Right forelimb (tissue), 1 donor: Measurements from ENCODE around the gene CMA1.

Experiments used
- DNase-seq: peaks from one replicate; pipeline ENCODE4 v3.0.0-alpha.2; 2018

The CMA1 gene

DNA sequence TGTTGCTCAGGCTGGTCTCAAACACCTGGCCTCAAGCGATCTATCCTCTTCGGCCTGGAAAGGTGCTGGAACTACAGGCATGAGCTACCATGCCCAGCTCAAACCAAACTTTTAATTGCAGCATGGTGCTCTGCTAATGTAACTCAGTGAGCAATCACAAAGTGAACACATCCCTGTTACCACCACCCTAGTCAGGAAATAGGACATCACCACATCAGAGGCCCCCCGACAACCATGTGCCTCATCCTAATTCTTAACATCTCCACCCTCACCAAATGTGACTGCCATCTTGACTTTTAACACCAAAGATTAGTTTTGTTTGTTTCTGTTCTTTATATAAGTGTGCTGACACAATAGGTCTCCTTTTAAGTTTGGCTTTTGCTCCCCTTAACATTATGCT lies 42.7 kb downstream of the CMA1 start:
- DNase-seq, result no peak

DNA sequence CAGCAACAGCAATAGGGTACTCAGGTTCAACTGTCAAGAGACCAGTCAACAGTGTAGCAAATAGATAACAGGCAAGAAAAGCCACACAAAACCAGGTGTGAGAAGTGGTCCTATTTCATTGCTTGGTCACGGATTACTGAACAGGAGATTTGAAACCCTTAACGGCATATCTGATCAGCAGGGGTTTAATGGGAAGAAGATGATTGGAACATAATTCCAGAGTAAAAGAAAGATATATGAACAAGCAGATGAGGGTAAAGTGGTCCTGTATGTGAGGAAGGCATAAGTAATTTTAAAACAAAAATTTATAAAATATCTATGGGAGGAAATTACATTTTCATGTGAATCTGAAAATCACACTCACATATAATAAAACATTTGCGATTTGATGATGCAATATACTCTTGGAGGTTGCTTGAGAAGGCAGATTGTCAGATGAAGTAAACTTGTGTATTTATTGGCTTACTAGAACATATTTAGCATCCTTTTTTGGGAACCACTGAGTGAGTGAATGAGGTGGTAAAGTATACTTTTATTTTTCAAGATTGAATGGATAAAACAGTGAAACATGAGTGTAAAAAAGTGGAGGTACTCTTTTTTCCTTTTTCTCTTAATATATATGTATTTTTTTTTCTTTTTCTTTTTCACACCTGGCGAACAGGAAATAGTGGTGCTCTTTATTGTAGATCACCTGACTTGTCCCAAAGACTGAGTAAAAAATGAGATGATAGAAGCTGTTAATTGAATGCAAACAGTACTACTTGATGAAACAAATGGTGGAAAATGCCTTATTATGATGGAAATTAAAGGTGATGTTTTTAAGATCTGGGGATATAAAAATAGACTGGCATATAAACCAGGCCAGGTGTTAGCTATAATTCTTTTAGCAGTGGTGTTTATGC lies 43.9 kb downstream of the CMA1 start:
- DNase-seq, result no peak

- DNase-seq, result no peak
Observed at GRCh38 chr14:24463017-24463883, 44.8 kb downstream of the CMA1 start.

DNA sequence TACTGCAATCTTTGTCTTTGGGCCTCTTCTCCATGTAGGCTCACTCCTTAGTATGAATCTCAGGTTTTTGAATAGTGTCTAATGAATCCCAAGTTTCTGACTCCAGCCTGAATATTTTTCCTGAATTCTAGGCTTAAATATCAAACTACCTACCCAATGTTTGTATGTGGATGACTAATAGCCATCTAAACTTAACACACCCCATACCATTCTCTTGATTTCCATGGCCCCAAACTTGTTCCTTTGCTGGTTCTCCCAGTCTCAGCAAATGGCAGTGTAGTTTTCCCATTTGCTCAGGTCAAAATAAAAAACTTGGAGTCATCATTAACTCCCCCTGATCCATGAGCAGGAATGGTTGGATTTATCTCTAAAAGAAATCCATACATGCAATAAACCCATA lies 46.7 kb downstream of the CMA1 start:
- DNase-seq, result no peak

- no peak for DNase-seq
Observed at GRCh38 chr14:24459331-24459730, 48.7 kb downstream of the CMA1 start.

DNA sequence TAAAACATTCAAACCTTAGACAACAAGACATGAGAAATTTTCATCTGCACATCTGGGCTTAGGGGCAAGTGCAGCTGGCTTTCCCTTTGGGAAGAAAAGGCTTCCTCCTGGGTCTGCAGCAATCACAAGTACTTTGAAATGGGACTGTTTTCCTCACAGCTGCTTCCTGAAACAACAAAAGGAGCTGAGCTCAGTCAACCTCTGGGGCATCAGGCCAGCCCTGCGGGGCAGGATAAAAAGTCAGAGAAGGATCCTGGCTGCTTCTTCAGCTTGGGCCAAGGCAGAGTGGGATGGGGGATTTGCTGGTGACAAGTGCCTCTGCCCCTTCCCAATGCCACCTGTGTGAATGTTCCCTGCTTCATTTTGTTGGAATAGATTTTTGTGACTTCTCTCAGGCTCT lies 49.3 kb downstream of the CMA1 start:
- no peak for DNase-seq

GRCh38 chr14:24456980-24457379 lies 51.1 kb downstream of the CMA1 start:
- DNase-seq, result no peak
